ENCODE measurements around the gene RAPGEF5.

The RAPGEF5 gene

GRCh38 chr7:22192801-22193200 lies 164.2 kb downstream of the RAPGEF5 start:
- H3K27ac ChIP-seq, result peak overlapping the region in 1 of 2 donors; percentile 37
- H3K4me1 ChIP-seq, result peaks cover 0 to 30% (median 14%) of the 10 kb centered on the region in 4 donors
- intact Hi-C loops (cut with DNase I; ENCODE audit: low total_unique reads), result no loop called here
- peaks cover 8 to 23% (median 16%) of the 10 kb centered on the region in 3 donors for H3K36me3 ChIP-seq
- no peak for DNase-seq
- no peaks in the 10 kb centered on the region for H3K27me3 ChIP-seq
- no peaks in the 10 kb centered on the region for H3K9me3 ChIP-seq
- H3K4me3 ChIP-seq, result peak overlapping the region; percentile 28 to 42
- no peak for TF ChIP-seq CTCF (IDR thresholded peaks at IDR 0.05)

- H3K4me1 ChIP-seq, result peaks cover 0 to 30% (median 14%) of the 10 kb centered on the region in 4 donors
- TF ChIP-seq CTCF (IDR thresholded peaks at IDR 0.05), result no peak
- no peak overlapping the region for H3K27ac ChIP-seq
- H3K4me3 ChIP-seq, result no peak overlapping the region
- H3K9me3 ChIP-seq, result no peaks in the 10 kb centered on the region
- H3K36me3 ChIP-seq, result peaks cover 16 to 29% (median 19%) of the 10 kb centered on the region in 3 donors
- no peaks in the 10 kb centered on the region for H3K27me3 ChIP-seq
- DNase-seq, result no peak
- intact Hi-C loops (cut with DNase I; ENCODE audit: low total_unique reads), result no loop called here
These were observed 166.2 kb downstream of the RAPGEF5 start for GRCh38 chr7:22190736-22191135.

GRCh38 chr7:22189741-22190140 lies 167.2 kb downstream of the RAPGEF5 start:
- no peak for DNase-seq
- intact Hi-C loops (cut with DNase I; ENCODE audit: low total_unique reads), result no loop called here
- Histone ChIP-seq H3K4me1 (peaks cover 0 to 25% (median 14%) of the 10 kb centered on the region in 4 donors), H3K27ac (no peak overlapping the region), H3K4me3 (no peak overlapping the region), H3K9me3 (no peaks in the 10 kb centered on the region), H3K36me3 (peaks cover 16 to 29% (median 19%) of the 10 kb centered on the region in 3 donors), H3K27me3 (no peaks in the 10 kb centered on the region)
- no peak for TF ChIP-seq CTCF (IDR thresholded peaks at IDR 0.05)

- H3K9me3 ChIP-seq, result no peaks in the 10 kb centered on the region
- H3K36me3 ChIP-seq, result peaks cover 16 to 29% (median 19%) of the 10 kb centered on the region in 3 donors
- no peak overlapping the region for H3K4me3 ChIP-seq
- DNase-seq, result no peak
- no peaks in the 10 kb centered on the region for H3K27me3 ChIP-seq
- no peak overlapping the region for H3K27ac ChIP-seq
- TF ChIP-seq CTCF (IDR thresholded peaks at IDR 0.05), result no peak
- intact Hi-C loops (cut with DNase I; ENCODE audit: low total_unique reads), result no loop called here
- peaks cover 0 to 20% (median 14%) of the 10 kb centered on the region in 4 donors for H3K4me1 ChIP-seq
These were observed 167.7 kb downstream of the RAPGEF5 start for GRCh38 chr7:22189230-22189629.

- H3K9me3 ChIP-seq, result no peaks in the 10 kb centered on the region
- no peak for DNase-seq
- intact Hi-C loops (cut with DNase I; ENCODE audit: low total_unique reads), result no loop called here
- TF ChIP-seq CTCF (IDR thresholded peaks at IDR 0.05), result no peak
- H3K27ac ChIP-seq, result no peak overlapping the region
- peaks cover 15 to 23% (median 16%) of the 10 kb centered on the region in 3 donors for H3K36me3 ChIP-seq
- no peak overlapping the region for H3K4me3 ChIP-seq
- no peaks in the 10 kb centered on the region for H3K27me3 ChIP-seq
- H3K4me1 ChIP-seq, result peaks cover 0 to 7% (median 3%) of the 10 kb centered on the region in 4 donors
These were observed 169.1 kb downstream of the RAPGEF5 start for GRCh38 chr7:22187691-22188348.

All from tibial artery (tissue), 4 donors.